ENCODE measurements around the gene ARHGAP21.

The ARHGAP21 gene

DNA sequence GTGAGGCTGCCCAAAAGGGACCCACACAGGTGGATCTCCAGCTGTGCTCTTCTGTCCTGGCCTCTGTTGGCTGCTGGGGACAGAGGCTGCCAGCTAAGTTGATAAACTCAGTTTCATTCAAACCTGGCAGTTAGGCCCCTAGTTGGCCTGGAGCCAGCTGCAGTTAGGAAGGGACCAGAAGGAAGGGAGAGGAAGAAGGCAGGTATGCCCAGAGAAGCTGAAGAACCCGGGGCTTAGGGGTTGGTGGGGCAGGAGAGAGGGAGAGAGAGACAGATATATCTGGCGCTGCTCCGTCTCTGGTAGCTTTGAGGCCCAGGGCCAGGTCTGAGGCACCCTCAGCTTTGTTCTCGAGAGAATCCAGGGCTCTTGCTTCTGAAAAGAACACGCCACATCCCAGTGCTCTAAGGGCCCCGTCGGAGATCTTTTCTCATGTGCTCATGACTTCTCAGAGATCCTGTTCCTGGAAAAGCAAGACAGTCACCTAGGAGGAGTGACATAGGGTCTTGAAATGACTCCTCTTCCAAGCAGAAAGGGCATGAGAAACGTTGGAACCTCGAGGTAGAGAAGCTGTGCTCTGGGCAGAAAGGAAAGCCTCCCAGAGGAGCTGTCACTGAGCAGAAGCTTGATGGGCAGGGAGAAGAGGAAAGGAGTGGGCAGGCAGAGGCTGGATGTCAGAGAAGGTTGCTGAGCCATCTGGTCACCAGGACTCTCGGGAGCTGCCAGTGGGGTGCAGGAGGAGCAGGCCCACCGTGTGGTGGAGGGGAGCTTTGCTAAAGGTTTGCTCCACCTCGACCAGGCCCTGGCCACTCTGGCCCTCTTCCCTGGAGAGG is 153.6 kb downstream of the ARHGAP21 start:
- DNase-seq, result no peak

DNA sequence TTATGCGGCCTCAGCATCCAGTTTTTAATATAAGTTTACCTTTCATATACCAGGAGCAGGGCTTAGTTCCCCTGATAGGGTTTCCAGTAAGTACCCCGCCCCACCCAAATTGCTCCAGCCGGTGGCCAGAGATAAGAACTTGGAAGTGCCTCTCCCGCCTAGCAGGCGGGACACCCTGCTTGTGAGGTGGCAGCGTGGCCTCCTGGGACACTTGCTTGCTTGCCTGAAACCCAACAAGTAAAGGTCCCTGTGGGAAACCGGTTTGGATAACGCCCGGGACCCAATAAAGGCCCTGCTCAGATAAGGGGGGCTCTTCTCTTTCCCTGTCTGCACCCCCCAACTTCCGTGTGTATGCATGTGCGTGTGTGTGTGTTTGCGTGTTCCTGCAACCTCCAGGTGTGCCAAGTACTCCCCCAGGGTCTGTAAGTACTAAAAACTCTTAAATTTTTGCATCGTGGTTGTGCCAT is 154.3 kb downstream of the ARHGAP21 start:
- no peak for DNase-seq

DNA sequence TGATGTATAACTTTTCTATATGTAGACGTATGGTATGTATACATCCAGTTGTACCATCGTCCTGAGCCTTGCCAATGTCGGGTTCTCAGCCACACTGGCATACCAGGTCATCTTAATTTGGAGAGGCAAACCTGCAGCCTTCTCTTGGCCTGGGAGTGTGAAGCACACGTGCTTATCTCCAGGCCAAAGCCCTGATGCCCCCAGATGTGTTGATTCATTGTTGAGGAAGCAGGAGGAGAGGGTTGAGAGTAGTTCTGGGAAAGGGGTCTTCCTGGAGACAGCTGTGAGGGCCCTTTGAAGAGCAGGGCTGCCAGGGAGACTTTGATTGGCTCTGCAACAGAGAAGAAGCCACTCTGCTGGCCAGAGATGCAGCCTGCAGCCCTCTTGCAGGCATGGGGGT is 155.6 kb downstream of the ARHGAP21 start:
- no peak for DNase-seq

DNA sequence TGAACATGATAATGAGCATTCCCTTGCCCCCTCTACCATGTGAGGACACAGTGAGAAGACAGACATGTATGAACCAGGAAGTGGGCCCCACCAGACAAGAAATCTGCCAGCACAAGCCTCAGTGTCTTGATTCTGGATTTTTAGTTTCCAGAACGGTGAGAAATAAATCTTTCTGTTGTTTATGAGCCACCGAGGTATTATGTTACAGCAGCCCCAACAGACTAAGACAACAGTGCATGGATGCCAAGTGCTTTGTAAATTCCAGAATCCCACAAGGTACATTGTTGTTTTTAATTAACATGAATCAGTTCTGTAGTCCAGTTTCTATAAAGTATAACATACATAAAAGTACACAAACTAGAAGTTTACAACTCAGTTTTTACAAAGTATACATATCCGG is 162.2 kb downstream of the ARHGAP21 start:
- DNase-seq, result no peak

DNA sequence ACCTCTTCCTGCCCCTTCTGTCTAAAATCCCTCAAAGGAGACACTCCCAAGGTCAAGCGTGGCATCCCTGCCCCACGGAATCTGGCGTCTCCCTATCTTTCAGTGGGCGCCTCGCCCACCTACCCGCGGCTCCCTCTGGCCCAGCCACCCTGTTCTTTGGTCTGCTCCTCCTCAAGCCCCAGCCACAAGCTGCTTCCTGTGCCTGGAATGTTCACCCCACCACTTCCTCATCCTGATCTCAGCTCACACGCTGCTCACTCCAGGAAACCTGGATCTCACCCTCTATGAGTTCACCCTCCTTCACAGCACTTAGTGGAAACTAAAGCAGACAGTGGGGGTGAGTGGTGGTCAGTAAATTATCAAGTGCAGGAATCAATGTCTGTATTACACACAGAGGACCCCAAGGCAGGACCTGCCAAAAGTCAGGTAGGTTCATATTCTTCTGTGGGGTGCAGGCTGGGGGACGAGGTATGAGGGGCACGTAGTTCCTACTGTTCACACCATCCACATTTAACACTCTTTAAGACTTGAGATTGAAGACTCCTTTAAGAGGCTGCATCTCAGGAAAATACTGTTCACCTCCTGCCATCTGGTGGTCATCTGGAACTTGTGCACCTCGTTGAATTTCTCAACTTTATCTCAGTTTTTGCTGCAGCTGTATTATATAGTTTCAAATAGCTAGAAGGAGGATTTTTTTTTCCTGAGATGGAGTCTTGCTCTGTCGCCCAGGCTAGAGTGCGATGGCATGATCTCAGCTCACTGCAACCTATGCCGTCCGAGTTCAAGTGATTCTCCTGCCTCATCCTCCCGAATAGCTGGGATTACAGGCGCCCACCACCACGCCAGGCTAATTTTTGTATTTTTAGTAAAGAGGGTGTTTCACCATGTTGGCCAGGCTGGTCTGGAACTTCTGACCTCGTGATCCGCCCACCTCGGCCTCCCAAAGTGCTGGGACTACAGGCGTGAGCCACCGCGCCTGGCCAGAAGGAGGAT is 166.6 kb downstream of the ARHGAP21 start:
- peak in 1 of 2 donors; percentile 41 for DNase-seq

DNA sequence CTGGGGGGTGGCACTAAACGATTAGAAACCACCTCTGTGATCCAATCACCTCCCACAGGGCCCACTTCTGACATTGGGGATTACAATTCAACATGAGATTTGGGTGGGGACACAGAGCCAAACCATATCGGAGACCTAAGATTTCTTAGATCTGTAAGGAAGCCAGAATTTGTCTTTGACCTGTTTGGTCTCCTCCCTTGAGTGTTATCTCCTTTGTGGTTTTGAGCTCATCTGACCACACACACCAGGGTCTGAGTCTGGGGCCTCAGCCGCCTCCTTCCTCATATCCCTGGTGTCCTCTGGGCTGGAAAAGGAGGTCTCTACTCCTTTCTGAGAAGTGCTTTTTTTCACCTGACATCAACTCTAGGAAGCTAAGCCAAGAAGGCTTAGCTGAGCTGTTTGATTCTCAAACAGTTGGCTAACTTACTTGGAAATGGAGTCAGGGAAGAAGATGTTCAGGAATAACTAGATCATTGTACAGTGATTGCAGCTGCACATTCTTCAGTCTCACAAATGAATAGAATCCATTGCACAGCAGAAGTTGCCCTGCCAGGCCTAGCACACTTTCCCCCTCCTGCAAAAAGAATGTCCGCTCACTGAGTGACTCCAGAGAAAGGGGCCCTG is 167.4 kb downstream of the ARHGAP21 start:
- DNase-seq, result no peak

DNA sequence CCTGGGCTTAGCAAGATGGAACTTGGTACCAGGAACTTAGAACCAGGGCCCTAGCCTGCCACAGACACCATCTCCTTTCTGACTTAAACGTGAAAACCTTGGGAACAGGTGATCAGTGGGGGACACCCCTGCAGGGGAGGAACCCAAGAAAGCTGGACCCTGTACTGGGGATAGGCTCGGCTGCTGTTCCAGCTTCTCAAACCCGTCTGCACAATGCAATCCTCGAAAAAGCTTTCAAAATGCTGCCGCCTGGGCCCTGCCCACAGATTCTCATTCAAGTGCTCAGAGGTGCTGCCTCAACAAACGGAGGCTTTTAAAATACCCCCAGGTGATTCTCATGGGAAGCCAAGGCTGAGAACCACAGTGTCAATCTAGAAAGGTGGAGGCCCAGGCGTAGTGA is 169.7 kb downstream of the ARHGAP21 start:
- DNase-seq, result no peak

DNA sequence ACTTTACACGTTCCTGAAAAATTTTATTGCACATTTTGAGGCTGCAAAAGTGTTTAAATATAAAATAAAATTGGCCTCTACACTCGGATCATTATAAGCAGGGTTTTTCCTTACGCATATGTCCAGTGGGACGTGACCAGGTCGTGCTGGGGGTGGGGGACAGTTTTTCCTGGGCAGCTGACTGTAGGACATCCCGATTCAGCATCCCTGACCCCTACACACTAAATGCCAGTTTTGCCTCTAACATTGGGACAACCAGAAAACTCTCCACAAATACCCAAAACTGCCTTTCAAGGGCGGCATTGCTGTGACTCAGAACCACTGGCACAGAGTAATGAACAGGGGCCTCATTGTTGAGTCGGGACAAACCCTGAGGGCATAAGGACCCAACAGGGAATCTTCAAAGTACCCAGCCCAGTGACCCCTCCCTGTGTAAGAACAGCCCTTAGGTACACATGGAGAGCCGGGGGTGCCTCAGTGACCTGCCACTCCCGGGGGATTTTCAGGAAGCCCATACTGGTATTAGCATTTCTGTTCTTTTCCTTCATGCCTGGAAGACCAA is 170.6 kb downstream of the ARHGAP21 start:
- DNase-seq, result no peak

DNA sequence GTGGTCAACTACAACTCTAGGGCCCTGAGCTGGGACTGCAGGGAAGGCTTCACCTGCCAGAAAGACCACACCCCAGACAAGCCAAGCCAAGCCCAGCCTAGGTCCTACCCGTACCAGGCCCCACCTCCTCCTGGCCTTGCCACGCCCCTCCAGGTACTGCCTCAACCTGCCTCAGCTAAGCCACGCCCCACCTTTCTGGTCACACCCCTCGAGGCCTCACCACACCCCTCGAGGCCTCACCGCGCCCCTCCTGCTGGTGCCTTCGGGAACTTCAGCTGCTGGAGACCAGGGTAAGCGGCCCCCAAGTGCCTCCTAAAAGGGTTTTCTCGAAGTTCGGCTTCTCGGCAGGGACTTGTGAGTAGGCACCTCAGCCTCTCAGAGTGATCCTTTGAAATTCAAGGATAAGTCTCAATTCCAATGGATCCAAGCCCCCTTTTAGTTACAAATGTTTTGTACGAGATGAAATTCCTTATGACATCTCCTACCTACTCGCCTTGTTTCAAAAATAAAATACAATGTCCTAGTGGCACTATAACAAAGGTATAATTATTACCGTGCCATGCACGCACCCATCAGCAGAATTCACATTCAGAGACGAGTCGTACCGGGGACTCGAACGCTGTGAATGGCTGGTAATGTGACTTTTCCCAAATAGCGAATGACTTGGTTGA is 171.2 kb downstream of the ARHGAP21 start:
- DNase-seq, result peak in 1 of 2 donors; percentile 5

DNA sequence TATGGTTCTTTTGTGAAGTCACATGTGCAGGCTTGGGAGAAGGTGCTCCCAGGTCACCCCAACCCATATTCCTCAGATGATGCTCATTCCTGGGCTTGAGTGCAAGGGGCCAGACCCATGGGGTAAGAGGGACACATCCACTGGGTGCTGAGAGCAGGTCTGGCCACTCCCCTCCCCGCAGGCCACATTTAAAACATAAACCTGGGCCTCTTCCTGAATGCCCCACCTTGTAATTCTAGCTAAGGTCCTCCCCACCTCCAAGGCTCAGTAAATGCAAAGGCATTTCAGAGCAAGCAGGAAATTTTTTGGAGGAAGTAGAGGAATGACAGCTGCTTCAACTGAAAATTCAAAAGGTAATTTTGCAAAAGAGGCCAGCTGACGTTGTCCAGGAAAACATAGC is 172.5 kb downstream of the ARHGAP21 start:
- no peak for DNase-seq

DNA sequence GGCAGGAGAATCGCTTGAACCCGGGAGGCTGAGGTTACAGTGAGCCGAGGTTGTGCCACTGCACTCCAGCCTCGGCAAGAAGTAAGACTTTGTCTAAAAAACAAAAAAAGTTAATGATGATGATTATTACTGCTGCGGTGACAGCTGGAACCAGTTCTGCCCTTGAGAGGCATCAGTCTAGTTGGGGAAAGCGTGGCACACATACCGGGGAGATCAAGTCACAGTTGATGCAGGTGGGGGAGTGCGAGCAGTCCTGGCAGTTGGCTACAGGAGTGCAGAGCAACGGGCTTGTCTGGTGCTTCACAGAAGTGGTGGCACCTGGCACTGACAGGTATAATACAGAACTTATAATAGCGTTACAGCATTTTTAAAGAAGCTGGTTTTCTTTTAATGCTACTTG is 173.0 kb downstream of the ARHGAP21 start:
- DNase-seq, result no peak

DNA sequence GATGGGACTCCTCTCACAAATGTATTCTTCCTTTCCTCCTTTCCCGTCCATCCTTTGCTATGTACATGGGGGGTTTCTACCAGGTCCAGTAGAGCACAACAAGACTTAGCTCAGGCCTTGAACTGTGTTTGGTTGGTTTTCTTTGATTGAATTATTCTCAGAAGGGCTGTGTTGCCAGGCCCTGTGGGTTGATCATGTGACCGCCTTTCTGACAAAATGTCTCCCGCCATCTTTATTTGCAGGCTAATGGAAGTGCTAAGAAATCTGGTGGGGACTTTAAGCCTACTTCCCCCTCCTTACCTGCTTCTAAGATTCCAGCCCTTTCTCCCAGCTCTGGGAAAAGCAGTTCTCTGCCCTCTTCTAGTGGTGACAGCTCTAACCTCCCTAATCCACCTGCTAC is 178.1 kb downstream of the ARHGAP21 start:
- no peak for DNase-seq

DNA sequence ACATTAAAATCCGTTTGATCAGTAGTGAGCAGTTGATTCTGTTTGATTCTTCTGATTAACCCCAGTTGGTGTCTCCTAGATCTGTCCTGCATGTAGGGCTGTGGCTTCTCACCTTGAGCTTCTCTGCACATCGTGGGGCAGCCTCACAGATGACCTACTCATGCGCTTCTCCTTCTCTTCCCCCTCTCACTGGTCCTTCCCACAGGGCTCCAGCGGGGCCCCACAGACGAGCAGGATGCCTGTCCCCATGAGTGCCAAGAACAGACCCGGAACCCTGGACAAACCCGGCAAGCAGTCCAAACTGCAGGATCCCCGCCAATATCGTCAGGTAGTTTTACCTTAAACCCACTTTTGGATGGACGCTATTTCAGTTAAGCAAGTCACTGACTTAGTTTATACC is 178.9 kb downstream of the ARHGAP21 start:
- DNase-seq, result no peak

DNA sequence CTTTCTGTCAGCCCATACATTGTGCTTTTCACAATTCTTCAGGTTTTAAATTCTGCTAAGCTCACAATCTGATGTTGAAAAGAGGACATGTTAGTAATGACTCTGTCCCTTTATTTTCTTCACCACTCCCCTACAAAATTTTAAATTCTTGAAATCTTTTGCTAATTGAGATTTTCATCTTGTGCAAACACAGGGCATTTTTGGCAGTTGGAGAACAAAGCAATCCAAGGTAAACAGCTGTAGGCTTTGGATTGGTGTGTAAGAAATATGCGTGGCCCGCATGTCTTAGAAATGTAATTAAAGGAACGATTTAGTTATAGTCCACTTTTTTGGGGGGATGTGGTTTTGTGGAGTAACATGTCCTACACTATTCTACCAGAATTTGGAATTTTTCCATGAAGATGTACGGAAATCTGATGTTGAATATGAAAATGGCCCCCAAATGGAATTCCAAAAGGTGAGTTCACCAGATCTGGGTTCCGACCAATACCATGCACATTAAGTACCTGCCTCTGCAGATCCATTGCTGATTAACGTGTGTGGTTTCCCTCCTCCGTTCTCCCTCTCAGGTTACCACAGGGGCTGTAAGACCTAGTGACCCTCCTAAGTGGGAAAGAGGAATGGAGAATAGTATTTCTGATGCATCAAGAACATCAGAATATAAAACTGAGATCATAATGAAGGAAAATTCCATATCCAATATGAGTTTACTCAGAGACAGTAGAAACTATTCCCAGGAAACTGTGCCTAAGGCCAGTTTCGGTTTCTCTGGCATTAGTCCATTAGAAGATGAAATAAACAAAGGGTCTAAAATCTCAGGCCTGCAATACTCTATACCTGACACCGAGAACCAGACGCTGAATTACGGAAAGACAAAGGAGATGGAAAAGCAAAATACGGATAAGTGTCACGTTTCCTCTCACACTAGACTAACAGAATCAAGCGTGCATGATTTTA is 181.1 kb downstream of the ARHGAP21 start:
- DNase-seq, result no peak

DNA sequence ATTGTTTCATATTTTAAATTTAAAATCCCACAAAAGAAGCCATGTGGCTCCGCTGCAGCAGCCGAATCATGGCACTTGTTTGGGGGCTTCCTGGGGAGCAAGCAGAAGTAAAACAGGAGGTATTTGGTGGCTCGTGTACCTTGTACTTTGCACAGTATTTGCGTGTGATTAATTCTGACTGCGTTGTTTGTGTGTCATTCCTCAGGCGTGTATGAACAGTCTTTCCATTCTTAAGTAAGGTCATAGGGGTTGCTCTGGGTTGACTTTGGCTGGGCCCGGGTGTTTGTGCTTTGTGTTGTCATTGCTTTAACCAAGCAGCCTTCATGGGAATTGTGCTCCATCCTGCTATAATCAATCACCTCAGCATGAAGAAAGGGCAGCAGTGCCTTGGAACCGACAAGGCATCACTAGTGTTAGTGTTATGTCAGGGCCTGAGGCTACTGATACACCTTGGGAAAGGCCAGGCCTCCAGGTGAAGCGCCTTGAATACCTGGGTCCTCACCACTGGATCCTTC is 182.4 kb downstream of the ARHGAP21 start:
- DNase-seq, result no peak

DNA sequence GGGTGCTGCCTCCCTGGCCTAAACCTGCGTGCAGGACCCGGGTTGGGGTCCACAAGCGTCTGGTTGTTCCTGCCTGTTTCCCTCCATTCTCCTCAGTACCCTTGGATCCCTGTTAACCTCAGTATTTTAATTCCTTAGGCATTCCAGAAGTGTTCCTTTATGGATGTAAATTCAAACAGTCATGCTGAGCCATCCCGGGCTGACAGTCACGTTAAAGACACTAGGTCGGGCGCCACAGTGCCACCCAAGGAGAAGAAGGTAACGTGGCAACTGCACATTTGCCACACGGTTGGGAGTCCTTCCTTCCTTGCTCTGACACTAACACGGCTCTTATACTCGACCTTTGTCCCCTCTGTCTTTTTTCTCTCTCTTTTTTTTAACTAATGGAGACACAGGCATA is 187.1 kb downstream of the ARHGAP21 start:
- no peak for DNase-seq

DNA sequence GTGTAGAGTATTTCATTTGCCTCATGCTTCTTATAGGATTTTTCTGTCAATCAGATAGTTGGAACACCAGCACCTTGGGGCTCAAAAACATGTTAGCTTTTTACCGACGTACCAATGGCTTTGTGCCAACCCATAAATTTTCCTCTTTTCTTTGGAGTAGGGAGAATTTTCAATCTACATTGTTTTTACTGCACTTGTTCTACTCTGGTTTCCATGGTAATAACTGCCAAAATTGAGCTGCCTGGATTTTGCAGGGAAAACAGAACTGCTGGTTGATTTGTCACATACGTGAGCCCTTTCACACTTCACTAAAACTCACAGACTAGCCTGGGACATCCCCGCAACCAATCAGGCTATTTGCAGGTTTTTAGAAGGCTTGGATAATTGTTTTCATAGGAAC is 189.7 kb downstream of the ARHGAP21 start:
- no peak for DNase-seq

All from CD4-positive, alpha-beta T cell treated with Interleukin-4 for 1 hour (primary cell).